Activated naive CD4-positive, alpha-beta T cell treated with anti-CD3 and anti-CD28 coated beads, Interleukin-2, amount 50 U/mL, for 16 hours (primary cell): Measurements from ENCODE around the gene C5orf58.

Experiments
- DNase-seq: peaks from one replicate; pipeline ENCODE4 v3.0.0-alpha.2; 2020

Gene C5orf58

DNA sequence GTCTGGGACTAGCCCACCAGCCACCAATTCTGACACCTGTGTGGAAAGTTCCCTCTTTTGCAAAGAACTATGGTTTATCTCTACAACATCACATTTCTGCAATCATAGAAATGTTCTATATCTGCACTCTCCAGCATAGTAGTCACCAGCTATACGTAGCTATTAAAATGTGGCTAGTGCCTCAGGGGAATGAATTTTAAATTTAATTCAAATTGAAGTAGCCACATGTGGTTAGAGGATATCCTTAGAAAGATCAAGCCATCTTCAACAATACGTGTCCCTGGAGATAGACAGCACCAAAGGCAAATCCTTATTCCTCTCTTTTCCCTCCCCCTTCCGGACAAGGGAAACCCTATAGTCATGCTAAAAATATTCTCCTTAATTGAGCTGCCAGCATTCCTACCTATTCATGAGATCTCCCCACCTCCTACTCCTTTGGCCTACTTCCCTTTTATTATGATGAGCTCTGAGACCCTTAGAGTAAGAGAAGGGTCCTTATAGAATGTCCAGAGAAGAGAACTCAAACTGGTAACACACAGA lies 53.7 kb downstream of the C5orf58 start:
- no peak for DNase-seq

GRCh38 chr5:170287532-170287931 lies 54.7 kb downstream of the C5orf58 start:
- no peak for DNase-seq

GRCh38 chr5:170288151-170288550 lies 55.4 kb downstream of the C5orf58 start:
- no peak for DNase-seq

GRCh38 chr5:170288551-170288950 lies 55.8 kb downstream of the C5orf58 start:
- no peak for DNase-seq

- DNase-seq = no peak
Measured at GRCh38 chr5:170289121-170289520, 56.3 kb downstream of the C5orf58 start.

- DNase-seq = no peak
Measured at GRCh38 chr5:170289764-170290163, 57.0 kb downstream of the C5orf58 start.

- no peak for DNase-seq
Measured at GRCh38 chr5:170290498-170290897, 57.7 kb downstream of the C5orf58 start.

DNA sequence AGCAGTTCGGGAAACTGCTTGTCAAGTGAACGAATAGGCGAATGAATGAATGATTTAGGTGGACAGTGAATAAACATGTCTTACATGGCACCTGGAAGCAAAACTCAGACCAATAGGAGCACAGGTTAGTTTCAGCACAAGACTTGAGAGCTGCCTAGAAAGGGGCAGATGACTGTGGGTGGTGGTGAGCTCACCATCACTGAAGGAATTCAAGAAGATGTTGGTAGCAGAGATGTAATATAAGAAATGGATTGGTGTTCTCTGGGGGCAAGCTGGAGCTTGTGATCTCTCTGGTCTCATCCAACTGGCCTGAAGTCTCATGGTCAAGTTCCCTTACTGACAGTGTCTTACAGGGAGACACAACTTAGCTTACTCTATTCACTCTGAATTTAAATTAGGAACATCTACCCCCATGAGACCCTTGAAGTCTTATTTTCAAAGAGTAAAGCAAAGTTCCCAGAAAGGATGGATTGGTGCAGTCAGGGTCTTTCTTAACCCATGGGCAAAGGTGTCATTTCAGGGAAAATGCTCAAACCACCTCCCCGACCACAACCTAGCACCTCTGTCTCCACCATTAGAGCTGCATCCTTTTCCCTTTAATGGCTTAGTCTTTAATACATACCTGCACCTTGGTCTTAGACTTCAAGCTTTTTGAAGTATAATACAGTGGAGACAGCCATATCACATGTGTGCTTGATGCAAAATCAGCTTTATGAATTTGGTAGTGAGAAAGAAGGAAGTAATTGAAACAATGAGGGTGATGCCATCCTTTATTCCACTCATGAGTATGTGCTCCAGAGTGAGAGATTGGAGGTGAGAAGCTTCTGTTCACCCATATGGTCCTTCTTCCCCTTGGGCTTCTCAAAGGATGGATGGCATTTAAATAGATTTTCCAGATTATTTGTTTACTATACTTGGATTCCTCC lies 59.7 kb downstream of the C5orf58 start:
- DNase-seq = no peak

DNA sequence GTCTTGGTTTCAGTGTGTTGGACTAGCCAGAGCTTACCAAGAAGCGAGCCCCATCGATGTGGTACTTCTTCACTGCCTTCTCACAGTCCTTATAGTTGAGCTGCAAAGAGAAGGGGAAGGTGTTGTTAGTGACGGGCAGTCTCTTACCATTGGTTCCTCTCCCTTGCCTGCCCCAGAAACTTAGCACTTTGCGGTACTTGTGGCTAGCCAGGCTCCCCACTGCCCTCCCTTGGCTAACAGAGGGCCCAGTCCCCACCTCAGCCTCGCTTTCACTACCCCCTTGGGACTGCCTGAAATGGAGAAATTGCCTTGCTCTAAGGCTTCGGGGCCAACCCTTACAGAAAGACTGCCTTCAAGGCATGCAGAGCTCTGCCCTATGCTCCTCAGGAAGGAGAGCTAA lies 60.5 kb downstream of the C5orf58 start:
- DNase-seq = no peak

GRCh38 chr5:170294057-170294456 lies 61.3 kb downstream of the C5orf58 start:
- no peak for DNase-seq

- no peak for DNase-seq
Measured at GRCh38 chr5:170294556-170294955, 61.8 kb downstream of the C5orf58 start.
